Fibroblast of lung (primary cell): ENCODE measurements around the gene SELENOH. TPM values are rescaled to one million over a fixed set of nuclear protein-coding genes. Genes with fewer than 3 reads are reported as not detected.

Source experiments
- DNase-seq, 2 donors: peaks; one replicate each; pipeline versions ENCODE4 v3.0.0 to v3.0.0-alpha.2; 2010; ENCODE audit warnings: low read depth in 2 of 2
- H2AFZ ChIP-seq: 2 replicates; pipeline ENCODE4 v1.5.1; 2012; ENCODE audit warnings: low read length, control low read depth, inconsistent platforms
- H3K27ac ChIP-seq: 2 replicates; pipeline ENCODE4 v1.5.1; 2011; ENCODE audit warnings: low read length, control low read depth; ENCODE audit not compliant: insufficient read depth
- H3K27me3 ChIP-seq: 2 replicates; pipeline ENCODE4 v1.5.1; 2011; ENCODE audit warnings: mild to moderate bottlenecking, low read length; ENCODE audit not compliant: control insufficient read depth, insufficient read depth
- H3K36me3 ChIP-seq: 2 replicates; pipeline ENCODE4 v1.5.1; 2011; ENCODE audit warnings: low read length; ENCODE audit not compliant: control insufficient read depth, insufficient read depth
- H3K4me1 ChIP-seq: 2 replicates; pipeline ENCODE4 v1.5.1; 2011; ENCODE audit warnings: low read length; ENCODE audit not compliant: control insufficient read depth, insufficient read depth; ENCODE audit errors: extremely low read depth
- H3K4me2 ChIP-seq: 2 replicates; pipeline ENCODE4 v1.5.1; 2011; ENCODE audit warnings: low read length, control low read depth; ENCODE audit not compliant: insufficient read depth; ENCODE audit errors: extremely low read depth
- H3K4me3 ChIP-seq, 4 experiments: fragments of 200-600 bp in 1 of 4; sonication (generic) in 1 of 4; replicated peaks in 1 of 4; 2 replicates each; pipeline ENCODE4 v1.5.1; 2011 to 2016; ENCODE audit warnings: low read length in 4 of 4, low read depth in 3 of 4, mild to moderate bottlenecking in 3 of 4, control low read depth in 2 of 4, inconsistent platforms in 1 of 4, mixed read lengths in 1 of 4; ENCODE audit not compliant: insufficient read depth in 1 of 4; ENCODE audit errors: control extremely low read depth in 1 of 4
- H3K79me2 ChIP-seq: 2 replicates; pipeline ENCODE4 v1.5.1; 2012; ENCODE audit warnings: mild to moderate bottlenecking, low read length, inconsistent platforms; ENCODE audit not compliant: control insufficient read depth, insufficient read depth
- H3K9ac ChIP-seq: 2 replicates; pipeline ENCODE4 v1.5.1; 2011; ENCODE audit warnings: mild to moderate bottlenecking, low read length, control low read depth; ENCODE audit not compliant: insufficient read depth
- H3K9me3 ChIP-seq: 2 replicates; pipeline ENCODE4 v1.5.1; 2012; ENCODE audit warnings: low read depth, low read length; ENCODE audit not compliant: control insufficient read depth, insufficient read depth
- H4K20me1 ChIP-seq: 2 replicates; pipeline ENCODE4 v1.5.1; 2011; ENCODE audit warnings: low read length; ENCODE audit not compliant: control insufficient read depth, insufficient read depth; ENCODE audit errors: extremely low read depth
- EZH2 ChIP-seq: IDR thresholded peaks from 2 replicates; pipeline ENCODE4 v1.5.1; 2012; ENCODE audit warnings: low read length, control low read depth, mild to moderate bottlenecking; ENCODE audit errors: missing control alignments
- polyA plus RNA-seq, 2 donors: library from polyadenylated mRNA; depleted of rRNA in 1 of 2; stranded (reverse) in 1 of 2; unstranded in 1 of 2; fragments of >200 nt; gene quantifications; 2 replicates each; pipeline ENCODE4 v1.2.1, GENCODE V29; 2011 to 2012; ENCODE audit warnings: missing spikeins in 1 of 2
- total RNA-seq: library from RNA; depleted of rRNA; stranded (reverse); fragments of >200 nt; gene quantifications from 2 replicates; pipeline ENCODE4 v1.2.1, GENCODE V29; 2014
- TF ChIP-seq, protein P1 (sequence below), 2 donors: IDR thresholded peaks in 1 of 2; conservative IDR thresholded peaks in 1 of 2; 1 replicate in 1 of 2; 2 replicates in 1 of 2; pipeline ENCODE4 v1.5.1; 2011 to 2012; ENCODE audit warnings: low read length in 2 of 2, control low read depth in 1 of 2, inconsistent platforms in 1 of 2, low read depth in 1 of 2, mild to moderate bottlenecking in 1 of 2

Gene SELENOH
- total and polyA plus RNA-seq, 2 donors (not counting 1 experiment from before 2014, with no cell fraction given), result 73.3 to 99.1 TPM

DNA sequence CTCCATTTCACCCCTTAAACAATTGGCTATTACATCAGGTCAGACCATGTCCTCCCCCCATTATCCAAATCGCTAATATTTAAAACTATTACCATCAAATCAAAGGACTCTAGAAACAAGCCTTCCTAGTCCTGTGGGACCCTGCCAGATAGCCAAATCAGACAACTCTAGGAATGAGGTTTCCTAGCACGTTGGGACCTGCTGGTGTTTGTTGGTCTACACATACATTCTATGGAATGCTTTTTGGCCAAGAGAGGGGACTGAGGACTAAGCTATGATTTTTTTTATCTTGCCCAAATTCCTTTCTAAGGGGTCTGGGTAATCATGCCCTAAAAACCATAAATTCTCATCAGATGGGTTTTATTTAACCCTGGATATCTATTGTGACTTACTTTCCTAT lies 14.1 kb upstream of the SELENOH start:
- Histone ChIP-seq H3K4me3 (no peak overlapping the region), H2AFZ (no peak overlapping the region), H4K20me1 (no peaks in the 10 kb centered on the region), H3K4me1 (no peaks in the 10 kb centered on the region), H3K27ac (no peak overlapping the region), H3K79me2 (peaks cover 32% of the 10 kb centered on the region), H3K9me3 (no peaks in the 10 kb centered on the region), H3K36me3 (no peaks in the 10 kb centered on the region), H3K4me2 (no peak overlapping the region), H3K27me3 (no peaks in the 10 kb centered on the region), H3K9ac (no peak overlapping the region)
- DNase-seq, result no peak
- no peak for TF ChIP-seq EZH2
- TF ChIP-seq, protein P1, sequence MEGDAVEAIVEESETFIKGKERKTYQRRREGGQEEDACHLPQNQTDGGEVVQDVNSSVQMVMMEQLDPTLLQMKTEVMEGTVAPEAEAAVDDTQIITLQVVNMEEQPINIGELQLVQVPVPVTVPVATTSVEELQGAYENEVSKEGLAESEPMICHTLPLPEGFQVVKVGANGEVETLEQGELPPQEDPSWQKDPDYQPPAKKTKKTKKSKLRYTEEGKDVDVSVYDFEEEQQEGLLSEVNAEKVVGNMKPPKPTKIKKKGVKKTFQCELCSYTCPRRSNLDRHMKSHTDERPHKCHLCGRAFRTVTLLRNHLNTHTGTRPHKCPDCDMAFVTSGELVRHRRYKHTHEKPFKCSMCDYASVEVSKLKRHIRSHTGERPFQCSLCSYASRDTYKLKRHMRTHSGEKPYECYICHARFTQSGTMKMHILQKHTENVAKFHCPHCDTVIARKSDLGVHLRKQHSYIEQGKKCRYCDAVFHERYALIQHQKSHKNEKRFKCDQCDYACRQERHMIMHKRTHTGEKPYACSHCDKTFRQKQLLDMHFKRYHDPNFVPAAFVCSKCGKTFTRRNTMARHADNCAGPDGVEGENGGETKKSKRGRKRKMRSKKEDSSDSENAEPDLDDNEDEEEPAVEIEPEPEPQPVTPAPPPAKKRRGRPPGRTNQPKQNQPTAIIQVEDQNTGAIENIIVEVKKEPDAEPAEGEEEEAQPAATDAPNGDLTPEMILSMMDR (conservative IDR thresholded peaks at IDR 0.05 in 1 of 2, IDR thresholded peaks at IDR 0.05 in 1 of 2; ENCODE audit: low read depth in 1 of 2, low read length in 2 of 2), result no peak

DNA sequence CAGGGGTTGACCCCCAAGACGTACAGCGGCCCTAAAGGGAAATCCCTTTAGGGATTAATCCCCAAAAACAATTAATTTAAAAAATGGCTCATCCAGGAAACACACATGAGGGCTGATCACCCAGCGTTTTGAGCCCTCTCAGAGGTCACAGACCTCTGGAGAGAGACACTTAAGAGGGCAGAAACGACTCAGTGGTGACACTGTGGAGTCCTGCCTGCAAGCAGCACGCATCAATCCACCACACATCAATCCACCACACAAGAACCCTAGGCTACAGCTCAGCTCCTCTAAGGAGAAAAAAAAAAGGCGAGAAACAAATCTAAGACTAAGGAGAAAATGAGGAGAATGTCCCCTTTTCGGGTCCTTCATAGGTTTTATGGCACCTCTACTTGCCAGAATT lies 12.5 kb upstream of the SELENOH start:
- DNase-seq, result no peak
- H3K27ac ChIP-seq, result no peak overlapping the region
- H3K9me3 ChIP-seq, result no peaks in the 10 kb centered on the region
- no peaks in the 10 kb centered on the region for H3K36me3 ChIP-seq
- peaks cover 29% of the 10 kb centered on the region for H3K79me2 ChIP-seq
- H3K9ac ChIP-seq, result no peak overlapping the region
- H3K4me1 ChIP-seq, result no peaks in the 10 kb centered on the region
- no peak overlapping the region for H2AFZ ChIP-seq
- H3K4me3 ChIP-seq, result no peak overlapping the region
- no peaks in the 10 kb centered on the region for H4K20me1 ChIP-seq
- no peaks in the 10 kb centered on the region for H3K27me3 ChIP-seq
- TF ChIP-seq, protein P1 (conservative IDR thresholded peaks at IDR 0.05 in 1 of 2, IDR thresholded peaks at IDR 0.05 in 1 of 2; ENCODE audit: low read depth in 1 of 2, low read length in 2 of 2), result no peak
- no peak for TF ChIP-seq EZH2
- no peak overlapping the region for H3K4me2 ChIP-seq

DNA sequence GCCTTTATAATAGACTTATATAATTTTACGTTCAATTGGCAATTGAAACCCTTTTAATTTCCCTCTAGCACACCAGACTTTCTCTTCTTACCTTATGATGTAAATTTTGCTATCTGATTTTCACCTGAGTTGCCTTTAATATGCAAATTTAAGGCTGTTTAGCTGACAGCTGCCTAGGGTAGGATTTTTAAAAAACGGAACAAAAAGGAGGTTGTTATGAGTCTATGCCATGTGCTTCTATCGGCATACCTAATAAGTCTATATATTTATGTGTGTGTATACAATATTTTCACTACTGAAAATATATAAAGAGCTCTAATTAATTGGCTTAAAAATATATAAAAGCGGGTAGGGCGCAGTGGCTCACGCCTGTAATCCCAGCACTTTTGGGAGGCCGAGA lies 11.8 kb upstream of the SELENOH start:
- TF ChIP-seq, protein P1 (conservative IDR thresholded peaks at IDR 0.05 in 1 of 2, IDR thresholded peaks at IDR 0.05 in 1 of 2; ENCODE audit: low read depth in 1 of 2, low read length in 2 of 2), result no peak
- no peak for TF ChIP-seq EZH2
- Histone ChIP-seq H2AFZ (no peak overlapping the region), H3K9ac (no peak overlapping the region), H3K79me2 (peaks cover 26% of the 10 kb centered on the region), H3K27ac (no peak overlapping the region), H3K36me3 (no peaks in the 10 kb centered on the region), H3K4me1 (no peaks in the 10 kb centered on the region), H3K27me3 (no peaks in the 10 kb centered on the region), H3K4me3 (no peak overlapping the region), H3K4me2 (no peak overlapping the region), H3K9me3 (no peaks in the 10 kb centered on the region), H4K20me1 (no peaks in the 10 kb centered on the region)
- no peak for DNase-seq
